Panc1 (cell line): ENCODE data around the gene DUSP8. TPM values are rescaled to one million over a fixed set of nuclear protein-coding genes. Genes with fewer than 3 reads are reported as not detected.

ENCODE experiments used
- ATAC-seq: fragments of 200-7000 bp; cut with Tn5 transposase; 2 replicates; pipeline ENCODE4 v1.9.1; 2020; ENCODE audit warnings: mild to moderate bottlenecking, moderate library complexity
- BruUV-seq: library from RNA; stranded (reverse); fragments of 400-500 nt; replicated peaks from 2 replicates; lab custom pipeline; 2021; lab: Mats Ljungman, UMichigan
- CTCF ChIA-PET: fragments of 300-600 bp; sonication (Branson Sonifier 250); formaldehyde crosslinking; loops from one replicate; lab custom pipeline; 2022; ENCODE audit warnings: antibody characterized with exemption; lab: Charles Lee
- POLR2A ChIA-PET: fragments of 300-600 bp; sonication (Branson Sonifier 250); formaldehyde crosslinking; loops from one replicate; lab custom pipeline; 2022; ENCODE audit warnings: antibody characterized with exemption; lab: Charles Lee
- DNase-seq: peaks from one replicate; pipeline ENCODE4 v3.0.0-alpha.2; 2010; ENCODE audit warnings: low read depth, low spot score
- H3K27ac ChIP-seq: 2 replicates; pipeline ENCODE4 v1.5.1; 2011; ENCODE audit warnings: mild to moderate bottlenecking, low read length, inconsistent platforms
- H3K27me3 ChIP-seq: fragments of 200-500 bp; sonication (Bioruptor generic); 2 replicates; pipeline ENCODE4 v1.6.0; 2014; ENCODE audit warnings: low read length, inconsistent platforms; ENCODE audit not compliant: control insufficient read depth, insufficient read depth
- H3K36me3 ChIP-seq: fragments of 200-500 bp; sonication (Bioruptor generic); 2 replicates; pipeline ENCODE4 v1.5.1; 2014; ENCODE audit warnings: inconsistent platforms, mild to moderate bottlenecking, low read length, moderate library complexity; ENCODE audit not compliant: control insufficient read depth, insufficient read depth
- H3K4me1 ChIP-seq: 2 replicates; pipeline ENCODE4 v1.5.1; 2011; ENCODE audit warnings: inconsistent platforms, mild to moderate bottlenecking, low read length, moderate library complexity; ENCODE audit not compliant: control insufficient read depth, insufficient read depth
- H3K4me3 ChIP-seq, 2 experiments: 2 replicates each; pipeline ENCODE4 v1.5.1; 2011 to 2012; ENCODE audit warnings: low read depth in 2 of 2, low read length in 2 of 2, mild to moderate bottlenecking in 2 of 2, inconsistent platforms in 1 of 2, moderate library complexity in 1 of 2
- H3K9me3 ChIP-seq: fragments of 200-500 bp; sonication (Bioruptor generic); 2 replicates; pipeline ENCODE4 v1.5.1; 2014; ENCODE audit warnings: low read depth, mild to moderate bottlenecking, inconsistent platforms, low read length, moderate library complexity; ENCODE audit not compliant: control insufficient read depth, insufficient read depth
- POLR2AphosphoS5 ChIP-seq: IDR thresholded peaks from 2 replicates; pipeline ENCODE4 v1.6.1; 2012; ENCODE audit warnings: mild to moderate bottlenecking, low read depth, low read length, moderate library complexity
- SIN3A ChIP-seq: IDR thresholded peaks from 2 replicates; pipeline ENCODE4 v1.6.1; 2012; ENCODE audit warnings: low read depth, mild to moderate bottlenecking, low read length, moderate library complexity, borderline replicate concordance; ENCODE audit not compliant: insufficient read depth
- TCF7L2 ChIP-seq: IDR thresholded peaks from 2 replicates; pipeline ENCODE4 v1.6.1; 2011; ENCODE audit warnings: mild to moderate bottlenecking, low read depth, low read length, inconsistent platforms
- in situ Hi-C: cut with HindIII; loops from 2 replicates; pipeline ENCODE4 v1.10.0; 2016; ENCODE audit warnings: low sequenced_read_pairs, low pct_unique_long_range_greater_than_20kb
- intact Hi-C: fragments of 100-400 bp; cut with micrococcal nuclease; formaldehyde crosslinking; loops from one replicate; pipeline ENCODE4 v1.10.0; 2022; ENCODE audit not compliant: unreplicated experiment
- total RNA-seq: library from RNA; stranded (reverse); gene quantifications from one replicate; pipeline ENCODE4 v1.2.1, GENCODE V29; 2021; ENCODE audit not compliant: unreplicated experiment
- TF ChIP-seq, protein P1 (sequence below): fragments of 450-650 bp; IDR thresholded peaks from 2 replicates; pipeline ENCODE4 v1.5.1; 2017; ENCODE audit warnings: mild to moderate bottlenecking
- TF ChIP-seq, protein P2 (sequence below), 2 experiments: IDR thresholded peaks; 2 replicates each; pipeline ENCODE4 v1.6.1; 2011 to 2012; ENCODE audit warnings: low read depth in 2 of 2, control low read depth in 1 of 2, low read length in 1 of 2, mild to moderate bottlenecking in 1 of 2, moderate library complexity in 1 of 2; ENCODE audit not compliant: insufficient read depth in 1 of 2

The DUSP8 gene
- total RNA-seq, 1 experiment from 2014 or later = 5.5 TPM

DNA sequence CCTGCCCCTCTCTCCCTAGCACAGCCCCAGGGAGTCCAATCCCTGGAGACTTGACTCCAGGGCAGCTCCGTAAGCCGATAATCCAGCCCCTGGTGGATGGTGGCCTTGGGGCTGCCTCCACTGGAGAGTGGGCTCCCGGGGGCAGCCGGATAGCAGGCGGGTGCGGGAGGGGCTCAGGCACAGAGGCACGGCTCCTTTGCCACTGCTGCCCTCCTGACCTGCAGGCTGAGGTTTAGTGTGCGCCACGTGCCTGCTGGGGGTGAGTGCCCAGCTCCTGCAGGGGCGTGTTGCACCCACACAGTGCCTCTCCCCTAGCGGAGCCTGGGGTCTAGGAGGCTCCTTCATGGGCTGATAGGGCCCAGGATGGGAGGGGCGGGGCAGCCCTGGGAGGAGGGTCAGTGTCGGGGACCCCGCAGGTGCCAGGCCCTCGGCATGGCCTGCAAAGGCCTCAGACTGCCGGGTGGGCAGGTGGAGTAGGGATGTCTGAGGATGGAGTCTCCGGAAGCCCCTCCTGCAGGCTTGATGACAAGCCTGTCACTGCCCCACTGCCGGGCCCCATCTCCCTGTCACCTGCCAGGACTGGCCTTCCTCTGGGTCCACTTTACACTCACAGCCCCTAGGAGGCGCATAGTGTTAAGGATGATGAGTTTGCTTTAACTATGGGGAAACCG lies 5.6 kb downstream of the DUSP8 start:
- H3K36me3 ChIP-seq = no peaks in the 10 kb centered on the region
- no TSS peak for BruUV-seq
- ATAC-seq (no peak; the same call in 1 of the 2 replicates), DNase-seq (no peak)
- H3K27ac ChIP-seq = no peak overlapping the region
- intact Hi-C loops = no loop called here
- TF ChIP-seq SIN3A = no peak
- no peak for TF ChIP-seq TCF7L2
- no peak for TF ChIP-seq POLR2AphosphoS5
- TF ChIP-seq, protein P1, sequence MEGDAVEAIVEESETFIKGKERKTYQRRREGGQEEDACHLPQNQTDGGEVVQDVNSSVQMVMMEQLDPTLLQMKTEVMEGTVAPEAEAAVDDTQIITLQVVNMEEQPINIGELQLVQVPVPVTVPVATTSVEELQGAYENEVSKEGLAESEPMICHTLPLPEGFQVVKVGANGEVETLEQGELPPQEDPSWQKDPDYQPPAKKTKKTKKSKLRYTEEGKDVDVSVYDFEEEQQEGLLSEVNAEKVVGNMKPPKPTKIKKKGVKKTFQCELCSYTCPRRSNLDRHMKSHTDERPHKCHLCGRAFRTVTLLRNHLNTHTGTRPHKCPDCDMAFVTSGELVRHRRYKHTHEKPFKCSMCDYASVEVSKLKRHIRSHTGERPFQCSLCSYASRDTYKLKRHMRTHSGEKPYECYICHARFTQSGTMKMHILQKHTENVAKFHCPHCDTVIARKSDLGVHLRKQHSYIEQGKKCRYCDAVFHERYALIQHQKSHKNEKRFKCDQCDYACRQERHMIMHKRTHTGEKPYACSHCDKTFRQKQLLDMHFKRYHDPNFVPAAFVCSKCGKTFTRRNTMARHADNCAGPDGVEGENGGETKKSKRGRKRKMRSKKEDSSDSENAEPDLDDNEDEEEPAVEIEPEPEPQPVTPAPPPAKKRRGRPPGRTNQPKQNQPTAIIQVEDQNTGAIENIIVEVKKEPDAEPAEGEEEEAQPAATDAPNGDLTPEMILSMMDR = no peak; the same call in 1 of the 2 replicates
- TF ChIP-seq, protein P2, sequence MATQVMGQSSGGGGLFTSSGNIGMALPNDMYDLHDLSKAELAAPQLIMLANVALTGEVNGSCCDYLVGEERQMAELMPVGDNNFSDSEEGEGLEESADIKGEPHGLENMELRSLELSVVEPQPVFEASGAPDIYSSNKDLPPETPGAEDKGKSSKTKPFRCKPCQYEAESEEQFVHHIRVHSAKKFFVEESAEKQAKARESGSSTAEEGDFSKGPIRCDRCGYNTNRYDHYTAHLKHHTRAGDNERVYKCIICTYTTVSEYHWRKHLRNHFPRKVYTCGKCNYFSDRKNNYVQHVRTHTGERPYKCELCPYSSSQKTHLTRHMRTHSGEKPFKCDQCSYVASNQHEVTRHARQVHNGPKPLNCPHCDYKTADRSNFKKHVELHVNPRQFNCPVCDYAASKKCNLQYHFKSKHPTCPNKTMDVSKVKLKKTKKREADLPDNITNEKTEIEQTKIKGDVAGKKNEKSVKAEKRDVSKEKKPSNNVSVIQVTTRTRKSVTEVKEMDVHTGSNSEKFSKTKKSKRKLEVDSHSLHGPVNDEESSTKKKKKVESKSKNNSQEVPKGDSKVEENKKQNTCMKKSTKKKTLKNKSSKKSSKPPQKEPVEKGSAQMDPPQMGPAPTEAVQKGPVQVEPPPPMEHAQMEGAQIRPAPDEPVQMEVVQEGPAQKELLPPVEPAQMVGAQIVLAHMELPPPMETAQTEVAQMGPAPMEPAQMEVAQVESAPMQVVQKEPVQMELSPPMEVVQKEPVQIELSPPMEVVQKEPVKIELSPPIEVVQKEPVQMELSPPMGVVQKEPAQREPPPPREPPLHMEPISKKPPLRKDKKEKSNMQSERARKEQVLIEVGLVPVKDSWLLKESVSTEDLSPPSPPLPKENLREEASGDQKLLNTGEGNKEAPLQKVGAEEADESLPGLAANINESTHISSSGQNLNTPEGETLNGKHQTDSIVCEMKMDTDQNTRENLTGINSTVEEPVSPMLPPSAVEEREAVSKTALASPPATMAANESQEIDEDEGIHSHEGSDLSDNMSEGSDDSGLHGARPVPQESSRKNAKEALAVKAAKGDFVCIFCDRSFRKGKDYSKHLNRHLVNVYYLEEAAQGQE (IDR thresholded peaks at IDR 0.05; ENCODE audit: insufficient read depth in 1 of 2, low read depth in 2 of 2, low read length in 1 of 2) = no peak
- in situ Hi-C loops = no loop called here
- peaks cover 9% of the 10 kb centered on the region for H3K4me1 ChIP-seq
- ChIA-PET POLR2A (interaction anchor here (0.5 kb wide), 1 partner anchor 40 kb away, joined by 4 read pairs; no protein-coding TSS in a partner anchor), CTCF (interaction anchor here (1.9 kb wide), 1 partner anchor 20 kb away, joined by 8 read pairs; no protein-coding TSS in a partner anchor)
- no peak overlapping the region for H3K4me3 ChIP-seq
- H3K27me3 ChIP-seq = no peaks in the 10 kb centered on the region
- H3K9me3 ChIP-seq = no peaks in the 10 kb centered on the region

DNA sequence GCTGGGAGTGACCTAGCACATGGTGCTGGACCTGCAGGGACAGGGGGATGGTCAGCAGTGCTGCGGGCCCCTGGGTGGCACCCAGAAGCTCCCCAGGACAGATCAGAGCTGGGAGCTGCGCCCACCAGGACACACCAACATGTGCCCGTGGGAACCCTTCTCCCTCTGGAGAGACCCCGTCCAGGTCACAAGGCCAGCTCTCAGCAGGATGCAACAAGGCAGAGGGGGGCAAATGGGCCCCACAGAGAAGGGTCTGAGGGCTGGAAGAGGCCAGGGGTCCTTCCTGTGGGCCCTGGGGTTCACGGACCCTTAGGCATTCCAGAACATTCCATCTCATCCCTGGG lies 6.2 kb downstream of the DUSP8 start:
- in situ Hi-C loops = no loop called here

More for the DNA sequence above, 6.2 kb downstream of the DUSP8 start:
- Histone ChIP-seq H3K4me1 (peaks cover 5% of the 10 kb centered on the region), H3K27me3 (no peaks in the 10 kb centered on the region), H3K4me3 (no peak overlapping the region), H3K36me3 (no peaks in the 10 kb centered on the region), H3K27ac (no peak overlapping the region), H3K9me3 (no peaks in the 10 kb centered on the region)
- POLR2A ChIA-PET = interaction anchor here (0.5 kb wide), 1 partner anchor 40 kb away, joined by 4 read pairs; no protein-coding TSS in a partner anchor
- ATAC-seq (no peak), DNase-seq (no peak)
- no TSS peak for BruUV-seq
- CTCF ChIA-PET = interaction anchor here (0.7 kb wide), 1 partner anchor 129 kb away, joined by 3 read pairs; no protein-coding TSS in a partner anchor
- TF ChIP-seq TCF7L2 (no peak), SIN3A (no peak), POLR2AphosphoS5 (no peak)
- TF ChIP-seq, protein P1 = no peak
- TF ChIP-seq, protein P2 (IDR thresholded peaks at IDR 0.05; ENCODE audit: insufficient read depth in 1 of 2, low read depth in 2 of 2, low read length in 1 of 2) = no peak
- intact Hi-C loops = no loop called here
